Measurements from ENCODE around the gene PROZ. TPM values are rescaled to one million over a fixed set of nuclear protein-coding genes. Genes with fewer than 3 reads are reported as not detected.

The PROZ gene
- total and polyA plus RNA-seq, 9 of the 15 experiments (the other 6 are each of a cell fraction or from before 2014, with no cell fraction given), result not detected

- POLR2A ChIA-PET, result interaction anchor here (0.7 kb wide), 1 partner anchor 9 kb away, joined by 3 read pairs; no protein-coding TSS in a partner anchor
- FAIRE-seq (peak; percentile 83), DNase-seq (ENCODE audit: extremely low read depth in 1 of 4, low spot score in 3 of 4) (peak in 2 of 4 experiments; percentile 55 to 79), ATAC-seq (peak; percentile 59)
- peaks cover 3% of the 10 kb centered on the region for H3K9me1 ChIP-seq (ENCODE audit: control insufficient read depth, insufficient read depth, low read length)
- peaks cover 46 to 66% of the 10 kb centered on the region in 2 experiments for H3K4me1 ChIP-seq (replicated peaks in 1 of 2; ENCODE audit: control insufficient read depth in 2 of 2, insufficient read depth in 2 of 2, low read length in 2 of 2)
- H3K36me3 ChIP-seq (ENCODE audit: control insufficient read depth, insufficient read depth, low read length), result peaks cover 65% of the 10 kb centered on the region
- peaks cover 5% of the 10 kb centered on the region for H4K20me1 ChIP-seq (replicated peaks; ENCODE audit: control insufficient read depth, insufficient read depth, low read length)
- in situ Hi-C loops (cut with MboI), result no loop called here
- peak overlapping the region; percentile 90 for H3K27ac ChIP-seq (ENCODE audit: extremely low read depth, low read depth, low read length)
- CTCF ChIA-PET (ENCODE audit: low intra/inter-chr PET ratio), result no interaction called here
- no peaks in the 10 kb centered on the region for H3K27me3 ChIP-seq (ENCODE audit: control insufficient read depth in 2 of 2, insufficient read depth in 2 of 2, low read length in 2 of 2)
- H3K9me3 ChIP-seq (replicated peaks; ENCODE audit: control insufficient read depth, insufficient read depth, low read depth, low read length), result no peaks in the 10 kb centered on the region
- H3K4me3 ChIP-seq, result no peak overlapping the region
- H3K4me2 ChIP-seq (ENCODE audit: insufficient read depth, low read length), result peak overlapping the region; percentile 65
- H2AFZ ChIP-seq (ENCODE audit: low read depth, low read length), result no peak overlapping the region
- intact Hi-C loops (cut with micrococcal nuclease), result no loop called here
- peaks cover 100% of the 10 kb centered on the region for H3K79me2 ChIP-seq (ENCODE audit: control insufficient read depth, insufficient read depth, low read length)
- peak overlapping the region; percentile 56 to 65; a peak in 3 of 4 replicates for H3K9ac ChIP-seq (ENCODE audit: insufficient read depth in 1 of 2, low read depth in 2 of 2, low read length in 2 of 2)
- no TSS peak for BruUV-seq (replicated peaks)
- 8% methylated on average over 6 of the region's 7 CpGs for WGBS (ENCODE audit: insufficient coverage, low coverage, missing lambda C conversion rate)
- TF ChIP-seq ZNF316 (IDR thresholded peaks at IDR 0.05) (peak; percentile 97), C11orf30 (IDR thresholded peaks at IDR 0.05; ENCODE audit: low read depth) (peak; percentile 93), ZBTB26 (CRISPR knock-in tag; IDR thresholded peaks at IDR 0.05) (no peak), CREB1 (IDR thresholded peaks at IDR 0.05) (peak; percentile 53; the same call in 1 of the 2 replicates), CREB1 (CRISPR knock-in tag; IDR thresholded peaks at IDR 0.05) (no peak), ZNF197 (CRISPR knock-in tag; IDR thresholded peaks at IDR 0.05; ENCODE audit: low read depth) (no peak), HDAC1 (IDR thresholded peaks at IDR 0.05) (peak in 1 of 2 experiments; percentile 63; a peak in 2 of 4 replicates), NFE2 (IDR thresholded peaks at IDR 0.05; ENCODE audit: low read depth) (peak; percentile 86), MEF2A (IDR thresholded peaks at IDR 0.05; ENCODE audit: control insufficient read depth, low read depth, low read length) (peak; percentile 73), MAFG (tag; conservative IDR thresholded peaks at IDR 0.05) (peak; percentile 83), SMARCA4 (IDR thresholded peaks at IDR 0.05) (0 out of 2 replicates have a peak, but pooled peaks have one; percentile 19), MEF2D (tag; conservative IDR thresholded peaks at IDR 0.05; ENCODE audit: low read depth) (0 out of 2 replicates have a peak, but pooled peaks have one; percentile 50), ATF7 (IDR thresholded peaks at IDR 0.05) (0 out of 2 replicates have a peak, but pooled peaks have one; percentile 17), MEIS2 (IDR thresholded peaks at IDR 0.05; ENCODE audit: partially characterized antibody) (peak; percentile 14), MAFK (IDR thresholded peaks at IDR 0.05; ENCODE audit: low read length) (peak; percentile 81), ESRRA (IDR thresholded peaks at IDR 0.05; ENCODE audit: borderline replicate concordance, low read depth) (peak; percentile 8; the same call in 1 of the 2 replicates), MAFF (IDR thresholded peaks at IDR 0.05; ENCODE audit: low read length) (peak; percentile 84), SIN3A (IDR thresholded peaks at IDR 0.05; ENCODE audit: borderline replicate concordance in 2 of 2, control insufficient read depth in 1 of 2, low read depth in 2 of 2, low read length in 2 of 2) (peak in 1 of 2 experiments; percentile 12; a peak in 1 of 4 replicates), CHD2 (IDR thresholded peaks at IDR 0.05; ENCODE audit: low read depth, low read length) (no peak), ZNF655 (CRISPR knock-in tag; IDR thresholded peaks at IDR 0.05) (no peak), JUND (IDR thresholded peaks at IDR 0.05; ENCODE audit: borderline replicate concordance, low read depth, low read length) (peak; percentile 46; the same call in 1 of the 2 replicates), JUND (tag; IDR thresholded peaks at IDR 0.05; ENCODE audit: borderline replicate concordance, low read depth, low read length) (no peak)
Observed at GRCh38 chr13:113216254-113217048, 58.0 kb downstream of the PROZ start.

All from K562 (cell line).